GM18498 (cell line): ENCODE data around the gene BCAP31.
"Not testable (repeated sequence)": the region's sequence is repeated elsewhere in the genome, so short reads cannot be mapped to it uniquely, and the experiment has no call there.

ENCODE experiments used
- ATAC-seq: cut with Tn5 transposase; IDR thresholded peaks from one replicate; pipeline ENCODE4 v1.9.1; 2021; ENCODE audit warnings: mild to moderate bottlenecking, moderate library complexity; ENCODE audit not compliant: unreplicated experiment

The BCAP31 gene

GRCh38 chrX:153763298-153763932, 39.2 kb upstream of the BCAP31 start:
- no peak for ATAC-seq

GRCh38 chrX:153762626-153763173, 38.5 kb upstream of the BCAP31 start:
- ATAC-seq = no peak

GRCh38 chrX:153761863-153762262, 37.7 kb upstream of the BCAP31 start:
- ATAC-seq = no peak

GRCh38 chrX:153755136-153755535, 30.9 kb upstream of the BCAP31 start:
- no peak for ATAC-seq

- no peak for ATAC-seq
Observed at GRCh38 chrX:153750127-153750774, 26.1 kb upstream of the BCAP31 start.

- not testable (repeated sequence) for ATAC-seq
Observed at GRCh38 chrX:153749017-153749416, 24.8 kb upstream of the BCAP31 start.

- ATAC-seq = not testable (repeated sequence)
Observed at GRCh38 chrX:153746991-153747390, 22.8 kb upstream of the BCAP31 start.

GRCh38 chrX:153746359-153746758, 22.2 kb upstream of the BCAP31 start:
- no peak for ATAC-seq

- ATAC-seq = not testable (repeated sequence)
Observed at GRCh38 chrX:153745067-153745433, 20.9 kb upstream of the BCAP31 start.

GRCh38 chrX:153744210-153745066, 20.3 kb upstream of the BCAP31 start:
- ATAC-seq = no peak

GRCh38 chrX:153743468-153744209, 19.5 kb upstream of the BCAP31 start:
- not testable (repeated sequence) for ATAC-seq

GRCh38 chrX:153742796-153743467, 18.7 kb upstream of the BCAP31 start:
- ATAC-seq = not testable (repeated sequence)

- ATAC-seq = not testable (repeated sequence)
Observed at GRCh38 chrX:153742111-153742510, 17.9 kb upstream of the BCAP31 start.

GRCh38 chrX:153741446-153741845, 17.3 kb upstream of the BCAP31 start:
- ATAC-seq = no peak

- no peak for ATAC-seq
Observed at GRCh38 chrX:153740631-153741222, 16.5 kb upstream of the BCAP31 start.

- ATAC-seq = no peak
Observed at GRCh38 chrX:153739754-153740486, 15.7 kb upstream of the BCAP31 start.

- ATAC-seq = no peak
Observed at GRCh38 chrX:153738056-153738605, 13.9 kb upstream of the BCAP31 start.

GRCh38 chrX:153736871-153737441, 12.8 kb upstream of the BCAP31 start:
- no peak for ATAC-seq
